Keratinocyte (primary cell): Measurements from ENCODE around the gene IL1A.

ENCODE experiments used
- CTCF ChIP-seq, 3 experiments: IDR thresholded peaks in 1 of 3; conservative IDR thresholded peaks in 1 of 3; optimal IDR thresholded peaks in 1 of 3; 2 replicates in 2 of 3; 3 replicates in 1 of 3; pipeline versions ENCODE3 to v1.5.1; 2011; ENCODE audit warnings: low read length in 3 of 3, mild to moderate bottlenecking in 3 of 3, moderate library complexity in 2 of 3, control low read depth in 1 of 3, inconsistent platforms in 1 of 3; ENCODE audit not compliant: insufficient read depth in 2 of 3; ENCODE audit errors: extremely low read depth in 1 of 3
- EZH2 ChIP-seq: IDR thresholded peaks from one replicate; pipeline ENCODE4 v1.6.1; 2012; ENCODE audit warnings: inconsistent platforms, mild to moderate bottlenecking, low read length, moderate library complexity

GRCh38 chr2:112827604-112828185 lies 43.4 kb upstream of the IL1A start:
- TF ChIP-seq CTCF (optimal IDR thresholded peaks at IDR 0.05 in 1 of 3, IDR thresholded peaks at IDR 0.05 in 1 of 3, conservative IDR thresholded peaks at IDR 0.05 in 1 of 3; ENCODE audit: extremely low read depth in 1 of 3, insufficient read depth in 2 of 3, low read length in 3 of 3) = no peak
- TF ChIP-seq EZH2 = no peak
